GM12873 (cell line): Measurements from ENCODE around the gene E2F3.

Experiments
- CTCF ChIP-seq: IDR thresholded peaks from 2 replicates; pipeline ENCODE4 v1.5.1; 2012; ENCODE audit warnings: low read depth, mild to moderate bottlenecking, moderate library complexity, low read length, control low read depth; ENCODE audit not compliant: insufficient read depth; ENCODE audit errors: missing control alignments

The E2F3 gene

GRCh38 chr6:20402342-20403069 is 827 bp downstream of the E2F3 start:
- no peak for TF ChIP-seq CTCF

- TF ChIP-seq CTCF, result no peak
Measured at GRCh38 chr6:20403070-20403765, 1.5 kb downstream of the E2F3 start.

- TF ChIP-seq CTCF, result no peak
Measured at GRCh38 chr6:20403766-20404640, 2.3 kb downstream of the E2F3 start.

- peak; percentile 77 for TF ChIP-seq CTCF
Measured at GRCh38 chr6:20404641-20405032, 3.0 kb downstream of the E2F3 start.

GRCh38 chr6:20408851-20409250 is 7.2 kb downstream of the E2F3 start:
- no peak for TF ChIP-seq CTCF

- TF ChIP-seq CTCF, result no peak
Measured at GRCh38 chr6:20409427-20409971, 7.8 kb downstream of the E2F3 start.
